A204.1 (cell line): ENCODE measurements around the gene UBAP1.
"Not testable (repeated sequence)": the region's sequence is repeated elsewhere in the genome, so short reads cannot be mapped to it uniquely, and the experiment has no call there.

Source experiments
- FAIRE-seq: peaks from 2 replicates; lab custom pipeline; 2012; peaks lifted over from hg19 to GRCh38; lab: Jason Lieb, UNC

The UBAP1 gene

DNA sequence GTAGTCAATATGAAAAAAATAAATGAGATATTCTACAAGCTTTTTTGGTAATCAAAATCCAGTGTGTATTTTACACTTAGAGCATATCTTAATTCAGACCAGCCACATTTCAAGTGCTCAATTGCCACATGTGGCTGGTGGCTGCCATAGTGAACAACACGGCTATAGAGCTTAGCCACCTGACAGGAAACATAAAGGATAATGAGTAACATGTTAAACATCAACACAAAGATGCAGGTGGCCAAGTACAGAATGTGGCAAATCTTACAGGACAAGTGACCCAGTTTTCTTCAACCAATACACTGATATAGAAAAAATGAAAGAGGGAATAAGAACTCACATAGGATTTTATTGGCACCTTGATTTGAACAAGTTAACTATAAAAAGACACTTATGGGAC, 88.8 kb downstream of the UBAP1 start:
- FAIRE-seq, result no peak

DNA sequence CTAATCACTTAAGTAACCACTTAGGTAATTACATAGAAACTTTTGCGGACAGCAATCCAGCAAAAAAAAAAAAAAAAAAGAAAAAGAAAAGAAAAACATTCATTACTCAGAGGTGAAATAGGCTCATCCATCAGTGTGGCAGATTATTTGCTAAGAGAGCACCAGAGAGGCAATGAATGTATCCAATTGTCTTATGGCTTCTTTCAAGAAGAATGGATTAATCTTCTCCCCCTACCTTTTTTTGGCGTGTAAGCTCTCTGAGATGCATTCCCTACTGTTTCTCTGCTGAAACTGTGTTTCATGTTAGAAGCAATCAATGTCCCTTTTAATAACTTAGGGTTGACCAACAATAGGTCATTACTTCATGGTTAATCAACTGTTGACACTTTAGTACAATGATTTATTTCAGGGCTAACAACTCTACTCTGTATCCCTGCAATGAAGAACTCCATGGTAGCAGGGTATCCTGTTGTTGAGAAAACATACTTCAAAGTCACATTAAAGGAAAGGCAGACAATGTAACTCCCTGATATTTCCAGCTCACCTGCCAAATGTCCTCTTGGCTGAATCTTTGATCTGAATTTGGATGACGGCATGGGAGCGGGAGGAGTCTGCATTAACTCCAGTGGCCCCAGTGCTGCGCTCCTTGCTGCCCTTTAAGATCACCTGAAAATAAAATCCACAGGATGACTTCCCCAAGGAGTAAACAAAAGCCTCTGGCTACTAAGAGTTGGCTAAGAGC, 92.6 kb downstream of the UBAP1 start:
- FAIRE-seq, result no peak

DNA sequence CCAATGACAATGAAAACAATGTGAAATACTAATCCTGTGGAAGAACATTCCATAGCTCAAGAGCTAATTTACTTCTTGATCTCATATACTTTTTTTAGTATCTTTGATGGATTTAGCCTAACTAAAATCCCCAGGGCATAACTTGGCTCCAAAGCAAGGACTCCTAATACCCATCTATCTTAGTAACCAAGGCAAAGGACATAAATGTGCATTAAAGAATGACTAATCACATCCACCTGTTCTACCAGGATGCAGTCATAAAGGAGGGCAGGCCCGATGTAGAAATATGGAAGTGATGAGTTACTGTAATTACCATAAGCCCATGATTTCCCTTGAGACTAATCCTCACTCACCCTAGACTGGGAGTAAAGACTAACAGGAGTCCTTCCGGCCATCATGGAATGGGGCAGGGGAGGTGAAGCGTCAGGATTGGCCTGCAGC, 93.3 kb downstream of the UBAP1 start:
- FAIRE-seq, result no peak

GRCh38 chr9:34273588-34273987, 94.7 kb downstream of the UBAP1 start:
- FAIRE-seq, result not testable (repeated sequence)

- no peak for FAIRE-seq
Measured at GRCh38 chr9:34275811-34276210, 97.0 kb downstream of the UBAP1 start.

GRCh38 chr9:34276772-34277171, 97.9 kb downstream of the UBAP1 start:
- FAIRE-seq, result no peak

GRCh38 chr9:34279411-34279810, 100.6 kb downstream of the UBAP1 start:
- FAIRE-seq, result no peak

DNA sequence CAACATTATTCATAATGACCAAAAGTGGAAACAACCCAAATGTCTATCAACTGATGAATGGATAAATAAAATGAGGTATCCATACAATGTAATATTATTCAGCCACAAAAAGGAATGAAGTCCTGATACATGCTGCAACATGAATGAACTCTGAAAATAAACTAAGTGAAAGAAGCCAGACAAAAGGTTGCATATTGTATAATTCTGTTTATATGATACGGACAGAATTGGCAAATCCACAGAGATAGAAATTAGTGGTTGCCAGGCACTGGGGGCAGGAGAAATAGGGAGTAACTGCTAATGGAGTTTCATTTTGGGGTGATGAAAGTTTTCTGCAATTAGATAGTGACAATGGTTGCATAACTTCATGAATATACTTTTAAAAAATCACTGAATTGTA, 103.3 kb downstream of the UBAP1 start:
- no peak for FAIRE-seq

DNA sequence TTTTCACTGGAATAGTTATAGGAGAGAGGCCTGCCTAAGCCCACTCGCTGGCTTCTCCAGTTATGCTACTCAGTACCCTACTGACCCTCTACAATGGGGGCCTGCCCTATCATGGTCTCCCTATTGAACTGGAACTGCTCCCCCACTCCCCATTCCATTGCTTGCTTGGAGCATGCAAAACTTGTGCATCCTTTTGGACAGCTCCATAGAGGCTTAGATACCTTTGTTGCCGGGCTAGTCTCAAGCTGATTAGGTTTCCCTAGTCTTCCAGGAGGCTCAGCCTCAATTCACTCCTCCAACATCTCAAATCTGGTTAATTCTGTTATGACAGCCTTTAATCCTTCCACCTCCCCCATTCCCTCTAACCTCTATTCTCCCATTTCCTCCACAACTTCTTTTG, 110.3 kb downstream of the UBAP1 start:
- FAIRE-seq, result no peak

GRCh38 chr9:34291023-34291422, 112.2 kb downstream of the UBAP1 start:
- FAIRE-seq, result no peak

DNA sequence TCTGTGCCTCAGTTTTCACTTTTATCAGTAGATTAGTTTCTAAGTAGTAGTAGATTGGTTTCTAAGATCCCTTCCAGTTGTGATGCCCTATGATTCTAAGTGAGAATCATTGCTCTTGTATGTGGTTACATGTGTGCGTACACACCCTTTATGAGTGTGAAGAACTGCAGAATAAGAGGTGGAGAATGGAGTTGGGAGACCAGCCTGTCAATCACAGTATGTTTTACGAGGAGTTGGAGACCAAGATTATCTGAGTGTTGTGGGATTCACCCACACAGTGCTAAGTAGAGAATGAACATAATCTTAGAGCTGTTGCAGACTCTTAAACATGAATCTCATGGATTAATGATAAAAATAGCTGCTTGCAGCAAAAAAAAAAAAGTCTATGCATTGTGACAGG, 112.6 kb downstream of the UBAP1 start:
- no peak for FAIRE-seq

GRCh38 chr9:34292552-34292951, 113.7 kb downstream of the UBAP1 start:
- FAIRE-seq, result no peak

DNA sequence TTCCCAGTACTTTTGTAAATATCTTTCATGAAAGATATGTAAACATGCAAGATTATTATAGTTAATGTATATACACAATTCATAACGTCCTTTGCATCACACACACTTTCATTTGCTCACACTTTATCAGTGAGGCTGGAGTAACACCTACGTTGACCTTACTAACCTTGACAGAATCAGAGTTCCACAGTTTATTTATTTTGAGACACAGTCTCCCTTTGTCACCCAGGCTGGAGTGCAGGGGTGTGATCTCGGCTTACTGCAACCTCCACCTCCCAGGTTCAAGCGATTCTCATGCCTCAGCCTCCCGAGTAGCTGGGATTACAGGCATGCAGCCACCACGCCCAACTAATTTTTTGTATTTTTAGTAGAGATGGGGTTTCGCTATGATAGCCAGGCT, 122.2 kb downstream of the UBAP1 start:
- FAIRE-seq, result not testable (repeated sequence)
